ENCODE measurements around the gene TNRC6A.

DNA sequence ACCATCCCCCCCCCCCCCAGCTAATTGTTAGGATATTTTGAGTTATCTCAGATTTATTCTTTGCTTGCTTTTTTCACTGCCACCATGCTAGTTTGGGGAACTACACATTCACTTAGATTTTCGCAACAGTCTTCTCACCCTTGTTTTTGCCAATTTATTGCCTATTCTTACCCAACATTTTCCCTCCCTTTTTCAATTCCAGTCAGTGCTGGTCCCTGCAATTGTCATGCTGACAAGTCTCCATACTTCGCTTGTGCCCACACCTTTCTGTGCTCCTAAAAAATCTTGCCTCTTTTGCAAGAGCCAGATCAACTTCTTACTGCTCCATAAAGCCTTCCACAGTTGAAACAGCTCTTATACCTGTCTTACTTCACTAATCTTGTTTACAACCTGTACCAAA lies 16.3 kb downstream of the TNRC6A start:
- TF ChIP-seq JUNB (IDR thresholded peaks at IDR 0.05) (no peak), RFX5 (IDR thresholded peaks at IDR 0.05; ENCODE audit: low read depth, low read length) (no peak), EZH2 (IDR thresholded peaks at IDR 0.05; ENCODE audit: borderline replicate concordance, control insufficient read depth, low read depth, low read length) (no peak), CTCF (IDR thresholded peaks at IDR 0.05 in 2 of 3, conservative IDR thresholded peaks at IDR 0.05 in 1 of 3; ENCODE audit: control insufficient read depth in 2 of 3, extremely low read depth in 1 of 3, insufficient read depth in 1 of 3, low read depth in 3 of 3, low read length in 3 of 3) (no peak), TCF12 (IDR thresholded peaks at IDR 0.05; ENCODE audit: low read depth, low read length) (no peak)
